Lung (tissue), 12 donors: ENCODE measurements around the gene SFTPA2. TPM values are rescaled to one million over a fixed set of nuclear protein-coding genes. Genes with fewer than 3 reads are reported as not detected.
A peak's percentile ranks its signal among the peaks of the same experiment; 100 is the strongest.
"Not testable (repeated sequence)": the region's sequence is repeated elsewhere in the genome, so short reads cannot be mapped to it uniquely, and the experiment has no call there.

Experiments
- ATAC-seq: fragments of 200-7000 bp; cut with Tn5 transposase; one replicate; pipeline ENCODE4 v1.9.1; 2020; ENCODE audit warnings: moderate number of reproducible peaks; ENCODE audit not compliant: insufficient read depth, low FRiP score
- DNase-seq, 3 donors: peaks; one replicate each; pipeline ENCODE4 v3.0.0-alpha.2; 2013 to 2017
- H3K27ac ChIP-seq, 2 donors: one replicate each; pipeline ENCODE4 v1.5.1; 2013; ENCODE audit warnings: mild to moderate bottlenecking in 2 of 2, moderate library complexity in 2 of 2, control low read depth in 1 of 2, inconsistent platforms in 1 of 2, low read depth in 1 of 2, low read length in 1 of 2
- H3K27me3 ChIP-seq, 3 donors: one replicate each; pipeline ENCODE4 v1.5.1; 2013; ENCODE audit warnings: low read length in 2 of 3; ENCODE audit not compliant: control insufficient read depth in 3 of 3, insufficient read depth in 3 of 3
- H3K36me3 ChIP-seq, 4 donors: one replicate each; pipeline ENCODE4 v1.5.1; 2013; ENCODE audit warnings: low read length in 4 of 4, mild to moderate bottlenecking in 1 of 4, moderate library complexity in 1 of 4; ENCODE audit not compliant: control insufficient read depth in 4 of 4, insufficient read depth in 4 of 4
- H3K4me1 ChIP-seq, 5 donors: one replicate each; pipeline ENCODE4 v1.5.1; 2013; ENCODE audit warnings: low read length in 5 of 5, mild to moderate bottlenecking in 2 of 5, moderate library complexity in 1 of 5; ENCODE audit not compliant: control insufficient read depth in 5 of 5, insufficient read depth in 5 of 5
- H3K4me3 ChIP-seq: one replicate; pipeline ENCODE4 v1.5.1; 2013; ENCODE audit warnings: mild to moderate bottlenecking, control low read depth, moderate library complexity
- H3K9ac ChIP-seq, 2 donors: one replicate each; pipeline ENCODE4 v1.5.1; 2013; ENCODE audit warnings: low read length in 2 of 2, control low read depth in 1 of 2; ENCODE audit not compliant: insufficient read depth in 1 of 2
- H3K9me3 ChIP-seq, 4 donors: one replicate each; pipeline ENCODE4 v1.5.1; 2013; ENCODE audit warnings: low read length in 3 of 4, mild to moderate bottlenecking in 1 of 4, moderate library complexity in 1 of 4; ENCODE audit not compliant: control insufficient read depth in 4 of 4, insufficient read depth in 3 of 4
- CTCF ChIP-seq: IDR thresholded peaks from 2 replicates; pipeline ENCODE4 v1.5.1; 2012; ENCODE audit warnings: mild to moderate bottlenecking; ENCODE audit errors: control extremely low read depth, extremely low read depth
- WGBS, 2 donors: extraction: QIAGEN DNeasy Blood & Tissue Kit; methylation state at CpG; one replicate each; pipeline ENCODE4 v1.1.7; 2013; 5-methylcytosine and 5-hydroxymethylcytosine counted together
- polyA plus RNA-seq, 2 donors: library from polyadenylated mRNA; stranded (reverse); fragments of 200-250 nt; gene quantifications; one replicate each; pipeline ENCODE4 v1.2.1, GENCODE V29; 2013
- total RNA-seq, 2 donors: library from RNA; depleted of rRNA in 1 of 2; stranded (reverse); fragments of >200 nt in 1 of 2; gene quantifications; one replicate each; pipeline ENCODE4 v1.2.1, GENCODE V29; 2014 to 2021
- donor health status: control.
- donor health status: control.
- donor health status: Bipolar disorder and iron deficiency.
- donor health status: healthy.
- donor health status: DM: yes; HTN: yes; CAD: no.

Gene SFTPA2
- total and polyA plus RNA-seq, 4 donors, result 921 to 22,611 (median 6,062) TPM

- 59 to 79% methylated on average over 4 of the region's 4 CpGs for WGBS, 2 donors
- no peaks in the 10 kb centered on the region for H3K36me3 ChIP-seq
- no peak overlapping the region for H3K9ac ChIP-seq
- H3K4me1 ChIP-seq, result peaks cover 0 to 6% (median 0%) of the 10 kb centered on the region in 5 donors
- no peaks in the 10 kb centered on the region for H3K27me3 ChIP-seq
- H3K27ac ChIP-seq, result no peak overlapping the region
- ATAC-seq, result no peak
- no peak for DNase-seq
- TF ChIP-seq CTCF, result no peak
- no peaks in the 10 kb centered on the region for H3K9me3 ChIP-seq
- H3K4me3 ChIP-seq, result no peak overlapping the region
These were observed 3.2 kb upstream of the SFTPA2 start for GRCh38 chr10:79563426-79563825.

- Histone ChIP-seq H3K9ac (no peak overlapping the region), H3K27ac (peak overlapping the region in 1 of 2 donors; percentile 1), H3K4me1 (peaks cover 0 to 6% (median 0%) of the 10 kb centered on the region in 5 donors), H3K4me3 (no peak overlapping the region), H3K36me3 (no peaks in the 10 kb centered on the region), H3K27me3 (no peaks in the 10 kb centered on the region), H3K9me3 (no peaks in the 10 kb centered on the region)
- WGBS, 2 donors, result 15 to 23% methylated on average over 17 of the region's 17 CpGs
- peak; percentile 61 to 76 (median 71) for DNase-seq
- ATAC-seq, result peak; percentile 51
- TF ChIP-seq CTCF, result peak; percentile 62
These were observed 2.0 kb upstream of the SFTPA2 start for GRCh38 chr10:79562135-79562756.

GRCh38 chr10:79561257-79561656, 1.1 kb upstream of the SFTPA2 start:
- Histone ChIP-seq H3K27ac (no peak overlapping the region), H3K9ac (no peak overlapping the region), H3K27me3 (no peaks in the 10 kb centered on the region), H3K4me1 (peaks cover 0 to 6% (median 0%) of the 10 kb centered on the region in 5 donors), H3K4me3 (no peak overlapping the region), H3K9me3 (no peaks in the 10 kb centered on the region), H3K36me3 (no peaks in the 10 kb centered on the region)
- no peak for TF ChIP-seq CTCF
- DNase-seq (no peak), ATAC-seq (no peak)
- WGBS, 2 donors, result 87 to 91% methylated on average over 3 of the region's 3 CpGs

DNA sequence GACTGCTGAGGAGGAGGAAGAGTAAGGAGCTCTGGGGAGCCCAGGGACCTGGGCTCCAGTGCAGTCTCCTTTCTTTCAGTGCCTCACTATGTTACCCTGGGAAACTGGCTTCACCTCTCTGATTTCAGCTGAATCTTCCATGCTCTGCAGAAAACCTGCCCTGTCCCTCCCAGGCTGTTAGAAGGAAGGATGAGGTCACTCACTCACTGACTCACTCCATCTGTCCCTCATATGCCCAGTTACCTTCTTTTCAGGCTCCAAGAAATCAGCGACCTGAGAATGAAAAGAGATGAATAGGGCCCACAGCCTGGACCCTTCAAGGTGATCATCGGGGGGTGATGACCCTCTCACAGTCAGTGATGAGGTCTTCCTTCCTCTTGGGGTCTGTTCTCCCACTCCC, 481 bp downstream of the SFTPA2 start:
- no peak for ATAC-seq
- peak overlapping the region; percentile 15 for H3K4me3 ChIP-seq
- WGBS, 2 donors, result 75 to 91% methylated on average over 2 of the region's 2 CpGs
- no peaks in the 10 kb centered on the region for H3K36me3 ChIP-seq
- TF ChIP-seq CTCF, result no peak
- H3K27me3 ChIP-seq, result no peaks in the 10 kb centered on the region
- H3K9me3 ChIP-seq, result no peaks in the 10 kb centered on the region
- no peak for DNase-seq
- H3K27ac ChIP-seq, result peak overlapping the region in 1 of 2 donors; percentile 55
- H3K9ac ChIP-seq, result no peak overlapping the region
- H3K4me1 ChIP-seq, result peaks cover 0 to 6% (median 0%) of the 10 kb centered on the region in 5 donors

DNA sequence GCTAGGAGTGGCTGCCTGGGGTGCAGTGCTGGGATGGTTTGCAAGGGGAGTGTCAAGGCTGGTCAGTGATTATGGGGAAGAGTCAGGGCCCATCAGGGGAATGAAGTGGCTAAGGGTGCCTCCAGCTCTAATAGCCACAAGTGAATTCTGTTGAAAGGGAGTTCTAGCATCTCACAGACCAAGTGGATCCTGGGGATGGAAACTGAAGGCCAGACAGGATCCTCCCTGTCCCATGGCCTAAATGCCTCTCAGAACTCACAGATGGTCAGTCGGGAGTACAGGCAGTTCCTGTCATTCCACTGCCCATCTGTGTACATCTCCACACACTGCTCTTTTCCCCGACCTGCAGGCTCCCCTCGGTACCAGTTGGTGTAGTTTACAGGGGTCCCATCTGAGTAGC, 3.2 kb downstream of the SFTPA2 start:
- H3K9me3 ChIP-seq, H3K36me3 ChIP-seq, ATAC-seq, H3K4me3 ChIP-seq, DNase-seq, H3K4me1 ChIP-seq, H3K27me3 ChIP-seq, H3K9ac ChIP-seq: not testable (repeated sequence)
- 70 to 96% methylated on average over 3 of the region's 3 CpGs for WGBS, 2 donors
- H3K27ac ChIP-seq, result peak overlapping the region in 1 of 2 donors; percentile 50
